Measurements from ENCODE around the gene KIAA0232.

KIAA0232 gene

GRCh38 chr4:6779667-6780565, 2.6 kb upstream of the KIAA0232 start:
- Histone ChIP-seq H3K9me3 (ENCODE audit: insufficient read depth, low read length) (no peaks in the 10 kb centered on the region), H3K79me2 (ENCODE audit: insufficient read depth, low read length) (peaks cover 11% of the 10 kb centered on the region), H3K27me3 (ENCODE audit: low read length) (no peaks in the 10 kb centered on the region), H4K20me1 (ENCODE audit: low read depth, low read length) (peaks cover 9% of the 10 kb centered on the region; the same call in 1 of the 2 replicates), H3K4me2 (ENCODE audit: low read depth, low read length, poor library complexity, severe bottlenecking) (no peak overlapping the region), H3K27ac (ENCODE audit: low read depth, low read length) (no peak overlapping the region), H3K9ac (ENCODE audit: low read length) (no peak overlapping the region), H3K9me2 (replicated peaks; ENCODE audit: insufficient read depth, low read length) (no peaks in the 10 kb centered on the region), H3K4me3 (ENCODE audit: insufficient read depth, low read length, poor library complexity, severe bottlenecking) (no peak overlapping the region), H2AFZ (ENCODE audit: low read depth, low read length, severe bottlenecking) (no peak overlapping the region), H3F3A (ENCODE audit: insufficient read depth) (peaks cover 13% of the 10 kb centered on the region), H3K36me3 (ENCODE audit: low read length) (no peaks in the 10 kb centered on the region)
- TF ChIP-seq CTCF (IDR thresholded peaks at IDR 0.05; ENCODE audit: insufficient read depth, low read length, poor library complexity, severe bottlenecking) (no peak), EZH2phosphoT487 (conservative IDR thresholded peaks at IDR 0.05; ENCODE audit: low read length) (no peak)

- no peak overlapping the region for H3K4me2 ChIP-seq (ENCODE audit: low read depth, low read length, poor library complexity, severe bottlenecking)
- H2AFZ ChIP-seq (ENCODE audit: low read depth, low read length, severe bottlenecking), result no peak overlapping the region
- no peaks in the 10 kb centered on the region for H3K9me2 ChIP-seq (replicated peaks; ENCODE audit: insufficient read depth, low read length)
- H3K4me3 ChIP-seq (ENCODE audit: insufficient read depth, low read length, poor library complexity, severe bottlenecking), result no peak overlapping the region
- H3K9ac ChIP-seq (ENCODE audit: low read length), result no peak overlapping the region
- peaks cover 13% of the 10 kb centered on the region for H3F3A ChIP-seq (ENCODE audit: insufficient read depth)
- no peaks in the 10 kb centered on the region for H3K9me3 ChIP-seq (ENCODE audit: insufficient read depth, low read length)
- H3K27me3 ChIP-seq (ENCODE audit: low read length), result no peaks in the 10 kb centered on the region
- H4K20me1 ChIP-seq (ENCODE audit: low read depth, low read length), result peaks cover 9% of the 10 kb centered on the region; the same call in 1 of the 2 replicates
- H3K79me2 ChIP-seq (ENCODE audit: insufficient read depth, low read length), result peaks cover 21% of the 10 kb centered on the region
- TF ChIP-seq CTCF (IDR thresholded peaks at IDR 0.05; ENCODE audit: insufficient read depth, low read length, poor library complexity, severe bottlenecking) (no peak), EZH2phosphoT487 (conservative IDR thresholded peaks at IDR 0.05; ENCODE audit: low read length) (no peak)
- H3K27ac ChIP-seq (ENCODE audit: low read depth, low read length), result no peak overlapping the region
- no peaks in the 10 kb centered on the region for H3K36me3 ChIP-seq (ENCODE audit: low read length)
These were observed 1.4 kb upstream of the KIAA0232 start for GRCh38 chr4:6781113-6781512.

GRCh38 chr4:6781561-6781960, 966 bp upstream of the KIAA0232 start:
- peak overlapping the region; percentile 99 for H3K9ac ChIP-seq (ENCODE audit: low read length)
- H3K36me3 ChIP-seq (ENCODE audit: low read length), result no peaks in the 10 kb centered on the region
- H4K20me1 ChIP-seq (ENCODE audit: low read depth, low read length), result peaks cover 9% of the 10 kb centered on the region; the same call in 1 of the 2 replicates
- no peaks in the 10 kb centered on the region for H3K9me3 ChIP-seq (ENCODE audit: insufficient read depth, low read length)
- peaks cover 21% of the 10 kb centered on the region for H3K79me2 ChIP-seq (ENCODE audit: insufficient read depth, low read length)
- peak overlapping the region; percentile 62 for H3K4me3 ChIP-seq (ENCODE audit: insufficient read depth, low read length, poor library complexity, severe bottlenecking)
- H3K27ac ChIP-seq (ENCODE audit: low read depth, low read length), result no peak overlapping the region
- H3K27me3 ChIP-seq (ENCODE audit: low read length), result no peaks in the 10 kb centered on the region
- TF ChIP-seq CTCF (IDR thresholded peaks at IDR 0.05; ENCODE audit: insufficient read depth, low read length, poor library complexity, severe bottlenecking), result no peak
- TF ChIP-seq EZH2phosphoT487 (conservative IDR thresholded peaks at IDR 0.05; ENCODE audit: low read length), result no peak
- H3K9me2 ChIP-seq (replicated peaks; ENCODE audit: insufficient read depth, low read length), result no peaks in the 10 kb centered on the region
- peaks cover 13% of the 10 kb centered on the region for H3F3A ChIP-seq (ENCODE audit: insufficient read depth)
- H3K4me2 ChIP-seq (ENCODE audit: low read depth, low read length, poor library complexity, severe bottlenecking), result peak overlapping the region; percentile 57
- peak overlapping the region; percentile 52 for H2AFZ ChIP-seq (ENCODE audit: low read depth, low read length, severe bottlenecking)

All from SU-DHL-6 (cell line).